ENCODE measurements around the gene MISP3. TPM values are rescaled to one million over a fixed set of nuclear protein-coding genes. Genes with fewer than 3 reads are reported as not detected.

The MISP3 gene
- total RNA-seq, 1 donor from 2014 or later: 0.79 TPM

DNA sequence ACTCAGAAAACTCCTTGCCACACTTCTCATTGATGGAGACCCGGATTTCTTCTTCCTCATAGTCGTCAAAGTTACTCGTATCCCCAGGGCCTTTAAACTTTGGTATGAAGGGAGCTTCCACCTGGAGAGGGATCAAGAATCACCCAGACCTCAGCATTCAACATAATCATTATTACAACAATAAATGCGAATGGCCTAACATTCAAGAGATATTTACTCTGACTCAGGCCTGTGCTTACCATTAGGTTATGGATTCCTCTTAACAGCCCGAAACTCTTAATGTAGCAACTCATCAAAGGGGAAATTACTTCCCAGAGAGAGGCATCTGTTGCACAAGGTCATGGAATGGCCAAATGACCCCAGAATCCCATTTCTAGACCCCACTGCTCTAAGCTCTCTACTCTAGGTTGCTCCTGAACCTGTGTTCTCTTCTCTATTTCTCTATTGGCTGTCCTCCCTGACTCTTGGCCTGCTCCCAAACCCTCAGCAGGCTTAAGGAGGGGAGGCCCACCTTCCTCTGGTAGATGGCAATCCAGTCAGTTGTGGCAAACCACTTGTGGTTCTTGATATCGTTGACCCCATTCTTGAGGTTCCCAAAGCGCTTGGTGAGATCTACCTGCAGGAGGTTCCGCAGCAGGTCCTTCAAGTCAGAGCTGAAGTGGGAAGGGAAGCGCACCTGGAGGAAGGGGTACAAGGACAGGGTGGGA lies 20.7 kb downstream of the MISP3 start:
- Histone ChIP-seq H3K79me2 (ENCODE audit: insufficient read depth, low read length) (no peaks in the 10 kb centered on the region), H3K9me3 (ENCODE audit: insufficient read depth, low read depth, low read length) (peaks cover 7% of the 10 kb centered on the region), H3K27me3 (ENCODE audit: insufficient read depth, low read length) (no peaks in the 10 kb centered on the region), H4K20me1 (ENCODE audit: insufficient read depth, low read length) (peaks cover 11% of the 10 kb centered on the region), H3K36me3 (ENCODE audit: insufficient read depth, low read length) (peaks cover 10% of the 10 kb centered on the region), H3K4me2 (ENCODE audit: low read length) (no peak overlapping the region), H3K4me3 (ENCODE audit: insufficient read depth, low read depth, low read length) (no peak overlapping the region), H3K4me1 (ENCODE audit: insufficient read depth, low read length) (peaks cover 13% of the 10 kb centered on the region), H2AFZ (ENCODE audit: low read depth, low read length) (no peak overlapping the region), H3K27ac (ENCODE audit: low read depth, low read length) (no peak overlapping the region), H3K9ac (ENCODE audit: low read length) (no peak overlapping the region)
- Mint-ChIP-seq H3K36me3 (ENCODE audit: low read depth, unreplicated experiment) (peaks cover 22% of the 10 kb centered on the region), H3K4me1 (ENCODE audit: low read depth, unreplicated experiment) (peaks cover 5% of the 10 kb centered on the region), H3K27me3 (ENCODE audit: low read depth, unreplicated experiment) (no peaks in the 10 kb centered on the region), H3K9me3 (ENCODE audit: unreplicated experiment) (peaks cover 9% of the 10 kb centered on the region), H3K27ac (ENCODE audit: unreplicated experiment) (no peak overlapping the region), H3K4me3 (ENCODE audit: unreplicated experiment) (no peak overlapping the region)
- DNase-seq (ENCODE audit: low read depth) (no peak), FAIRE-seq (no peak)
- TF ChIP-seq EZH2 (IDR thresholded peaks at IDR 0.05; ENCODE audit: insufficient read depth, low read length) (no peak), CTCF (IDR thresholded peaks at IDR 0.05; ENCODE audit: insufficient read depth, low read depth, low read length) (no peak)

GRCh38 chr19:14094854-14095253 lies 22.3 kb downstream of the MISP3 start:
- peaks cover 19% of the 10 kb centered on the region for H3K36me3 Mint-ChIP-seq (ENCODE audit: low read depth, unreplicated experiment)
- no peak overlapping the region for H3K27ac ChIP-seq (ENCODE audit: low read depth, low read length)
- TF ChIP-seq CTCF (IDR thresholded peaks at IDR 0.05; ENCODE audit: insufficient read depth, low read depth, low read length): no peak
- TF ChIP-seq EZH2 (IDR thresholded peaks at IDR 0.05; ENCODE audit: insufficient read depth, low read length): no peak
- no peaks in the 10 kb centered on the region for H3K27me3 ChIP-seq (ENCODE audit: insufficient read depth, low read length)
- H3K4me2 ChIP-seq (ENCODE audit: low read length): no peak overlapping the region
- H3K4me1 Mint-ChIP-seq (ENCODE audit: low read depth, unreplicated experiment): peaks cover 4% of the 10 kb centered on the region
- no peak overlapping the region for H3K9ac ChIP-seq (ENCODE audit: low read length)
- H2AFZ ChIP-seq (ENCODE audit: low read depth, low read length): no peak overlapping the region
- H3K9me3 ChIP-seq (ENCODE audit: insufficient read depth, low read depth, low read length): peaks cover 7% of the 10 kb centered on the region
- no peak overlapping the region for H3K4me3 Mint-ChIP-seq (ENCODE audit: unreplicated experiment)
- FAIRE-seq: no peak
- H3K4me3 ChIP-seq (ENCODE audit: insufficient read depth, low read depth, low read length): no peak overlapping the region
- no peaks in the 10 kb centered on the region for H3K79me2 ChIP-seq (ENCODE audit: insufficient read depth, low read length)
- H3K36me3 ChIP-seq (ENCODE audit: insufficient read depth, low read length): peaks cover 3% of the 10 kb centered on the region
- H3K27ac Mint-ChIP-seq (ENCODE audit: unreplicated experiment): no peak overlapping the region
- no peak for DNase-seq (ENCODE audit: low read depth)
- no peaks in the 10 kb centered on the region for H4K20me1 ChIP-seq (ENCODE audit: insufficient read depth, low read length)
- H3K4me1 ChIP-seq (ENCODE audit: insufficient read depth, low read length): peaks cover 8% of the 10 kb centered on the region
- peaks cover 9% of the 10 kb centered on the region for H3K9me3 Mint-ChIP-seq (ENCODE audit: unreplicated experiment)
- no peaks in the 10 kb centered on the region for H3K27me3 Mint-ChIP-seq (ENCODE audit: low read depth, unreplicated experiment)

DNA sequence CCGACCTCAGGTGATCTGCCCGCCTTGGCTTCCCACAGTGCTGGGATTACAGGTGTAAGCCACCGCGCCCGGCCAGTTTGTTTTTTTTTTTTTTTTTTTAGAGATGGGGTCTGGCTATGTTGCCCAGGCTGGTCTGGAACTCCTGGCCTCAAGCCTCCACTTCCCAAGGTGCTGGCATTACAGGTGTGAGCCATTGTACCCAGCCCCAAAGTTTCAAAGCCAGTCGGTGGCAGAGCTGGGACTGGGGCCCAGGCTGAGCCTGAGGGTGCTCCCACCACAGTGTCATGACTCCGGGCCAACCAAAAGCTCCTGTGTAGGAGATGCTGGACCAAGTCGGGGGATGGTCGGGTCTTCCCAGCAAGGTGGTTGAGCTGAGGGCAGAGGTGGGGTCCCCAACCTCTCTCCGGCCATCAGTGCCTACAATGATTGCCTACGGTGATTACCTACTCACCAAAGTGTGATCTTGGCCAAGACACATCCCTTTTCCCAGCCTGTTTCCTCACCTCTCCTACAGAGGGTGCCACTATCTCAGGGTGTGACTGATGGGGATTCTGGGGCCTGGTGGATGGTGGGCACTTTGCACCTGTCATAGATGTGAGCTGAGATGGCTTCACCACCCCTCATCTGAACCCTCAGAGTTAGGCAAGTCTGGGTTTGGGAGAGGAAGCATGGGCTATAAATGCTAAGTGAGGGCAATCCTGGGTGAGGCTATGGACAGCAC lies 23.8 kb downstream of the MISP3 start:
- DNase-seq (ENCODE audit: low read depth): no peak
- no peak overlapping the region for H3K27ac ChIP-seq (ENCODE audit: low read depth, low read length)
- no peak for TF ChIP-seq CTCF (IDR thresholded peaks at IDR 0.05; ENCODE audit: insufficient read depth, low read depth, low read length)
- no peak for TF ChIP-seq EZH2 (IDR thresholded peaks at IDR 0.05; ENCODE audit: insufficient read depth, low read length)
- Mint-ChIP-seq H3K36me3 (ENCODE audit: low read depth, unreplicated experiment) (peaks cover 24% of the 10 kb centered on the region), H3K27me3 (ENCODE audit: low read depth, unreplicated experiment) (no peaks in the 10 kb centered on the region), H3K4me3 (ENCODE audit: unreplicated experiment) (no peak overlapping the region), H3K4me1 (ENCODE audit: low read depth, unreplicated experiment) (peaks cover 4% of the 10 kb centered on the region), H3K27ac (ENCODE audit: unreplicated experiment) (no peak overlapping the region), H3K9me3 (ENCODE audit: unreplicated experiment) (peaks cover 9% of the 10 kb centered on the region)
- no peak overlapping the region for H2AFZ ChIP-seq (ENCODE audit: low read depth, low read length)
- FAIRE-seq: no peak
- H3K4me3 ChIP-seq (ENCODE audit: insufficient read depth, low read depth, low read length): no peak overlapping the region
- H3K36me3 ChIP-seq (ENCODE audit: insufficient read depth, low read length): peaks cover 10% of the 10 kb centered on the region
- no peaks in the 10 kb centered on the region for H3K27me3 ChIP-seq (ENCODE audit: insufficient read depth, low read length)
- H3K9ac ChIP-seq (ENCODE audit: low read length): no peak overlapping the region
- H3K4me1 ChIP-seq (ENCODE audit: insufficient read depth, low read length): peaks cover 6% of the 10 kb centered on the region
- H3K79me2 ChIP-seq (ENCODE audit: insufficient read depth, low read length): no peaks in the 10 kb centered on the region
- no peaks in the 10 kb centered on the region for H4K20me1 ChIP-seq (ENCODE audit: insufficient read depth, low read length)
- no peak overlapping the region for H3K4me2 ChIP-seq (ENCODE audit: low read length)
- peaks cover 7% of the 10 kb centered on the region for H3K9me3 ChIP-seq (ENCODE audit: insufficient read depth, low read depth, low read length)
